Heart left ventricle (tissue), 13 donors: ENCODE measurements around the gene QPCTL.

Experiments used
- CTCF ChIP-seq, 12 donors: fragments of 200-600 bp; sonication (generic) in 4 of 12; IDR thresholded peaks; one replicate each; pipeline versions ENCODE4 v1.5.0 to v1.8.0; 2018 to 2022; ENCODE audit warnings: antibody characterized with exemption in 12 of 12, mild to moderate bottlenecking in 5 of 12
- POLR2A ChIP-seq, 2 donors: fragments of 450-650 bp; IDR thresholded peaks; one replicate each; pipeline ENCODE4 v1.6.1; 2017; ENCODE audit warnings: antibody characterized with exemption in 2 of 2, mild to moderate bottlenecking in 2 of 2, moderate library complexity in 2 of 2
- donor health status: ischemic (EF 13 %, LVEDD 7.1; RV severe dilation, severe dysfunction).
- donor health status: DM: no; HTN: yes; CAD: no.
- donor health status: DM: no; HTN: no; CAD: no.
- donor health status: ischemic (EF 25% LVEDD 6.9; RV normal size, moderate dysfunction).
- donor health status: ischemic (EF 25% LVEDD 5.7; RV mildly dilated, moderate dysfunction).
- donor health status: ischemic (EF 35%, LVEDD 5.7; RV mildly dilated, moderate dysfunction).
- donor health status: nonischemic (EF 11% LVEDD 7.7; RV severe dilation, severe dysfunction).
- donor health status: DM: yes; HTN: yes; CAD: no.
- donor health status: PGD.
- donor health status: ischemic (EF 29% LVEDD 5.4; RV normal size, mild dysfunction).
- donor health status: nonischemic (EF 23%, LVEDD 6.1; RV moderate dilation, normal function).

DNA sequence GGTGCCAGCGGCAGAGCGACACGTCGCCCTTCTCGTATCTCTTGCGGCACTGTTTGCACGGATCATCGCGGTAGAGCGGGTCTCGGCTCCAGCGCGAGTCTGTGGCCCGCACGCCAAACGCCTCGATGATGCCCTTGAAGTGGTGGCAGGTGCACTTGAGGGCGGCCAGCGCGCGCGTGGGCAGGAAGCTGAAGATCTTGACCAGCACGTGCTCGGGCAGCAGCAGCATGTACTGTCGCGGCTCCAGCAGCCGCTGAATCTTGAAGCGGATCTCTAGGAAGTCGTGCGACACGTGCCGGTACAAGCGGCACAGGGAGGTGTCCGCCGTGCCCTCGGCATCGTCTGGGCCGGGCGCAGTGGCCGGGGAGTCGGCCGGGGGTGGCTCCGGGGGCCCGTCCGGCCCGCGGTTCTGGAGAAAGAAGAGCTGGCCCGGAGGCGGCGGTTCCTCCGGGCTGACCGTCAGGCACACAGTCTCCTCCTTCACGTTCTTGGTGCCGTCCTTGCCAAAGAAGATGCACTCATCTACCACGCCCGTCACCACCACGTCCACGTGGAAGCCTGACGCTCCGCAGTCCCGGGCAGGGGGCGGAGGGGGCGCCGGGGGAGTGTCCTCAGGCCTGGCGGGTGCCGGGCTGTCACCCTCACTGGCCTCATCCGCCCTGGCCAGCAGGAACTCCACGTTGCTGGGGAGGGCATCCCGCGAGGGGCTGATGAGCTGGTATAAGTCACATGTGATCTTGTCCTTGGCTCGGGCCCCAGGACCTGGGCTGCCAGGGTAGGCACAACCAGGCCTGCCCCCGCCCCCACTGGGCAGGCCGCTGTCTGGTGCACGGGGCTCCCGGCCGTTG is 19.6 kb downstream of the QPCTL start:
- TF ChIP-seq CTCF (IDR thresholded peaks at IDR 0.05) (no peak), POLR2A (IDR thresholded peaks at IDR 0.05) (no peak)
